ENCODE data around the gene KCNIP3. TPM values are rescaled to one million over a fixed set of nuclear protein-coding genes. Genes with fewer than 3 reads are reported as not detected.
A peak's percentile ranks its signal among the peaks of the same experiment; 100 is the strongest.

Gene KCNIP3
- total and polyA plus RNA-seq, 8 donors, result 3.2 to 12.6 (median 7.7) TPM

- Histone ChIP-seq H3K27me3 (peaks cover 0 to 60% of the 10 kb centered on the region in 2 donors), H3K36me3 (no peaks in the 10 kb centered on the region), H3K4me1 (no peaks in the 10 kb centered on the region), H3K4me3 (no peak overlapping the region), H3K9me3 (peaks cover 0 to 16% of the 10 kb centered on the region in 2 donors), H3K27ac (no peak overlapping the region)
- TF ChIP-seq, protein P1, sequence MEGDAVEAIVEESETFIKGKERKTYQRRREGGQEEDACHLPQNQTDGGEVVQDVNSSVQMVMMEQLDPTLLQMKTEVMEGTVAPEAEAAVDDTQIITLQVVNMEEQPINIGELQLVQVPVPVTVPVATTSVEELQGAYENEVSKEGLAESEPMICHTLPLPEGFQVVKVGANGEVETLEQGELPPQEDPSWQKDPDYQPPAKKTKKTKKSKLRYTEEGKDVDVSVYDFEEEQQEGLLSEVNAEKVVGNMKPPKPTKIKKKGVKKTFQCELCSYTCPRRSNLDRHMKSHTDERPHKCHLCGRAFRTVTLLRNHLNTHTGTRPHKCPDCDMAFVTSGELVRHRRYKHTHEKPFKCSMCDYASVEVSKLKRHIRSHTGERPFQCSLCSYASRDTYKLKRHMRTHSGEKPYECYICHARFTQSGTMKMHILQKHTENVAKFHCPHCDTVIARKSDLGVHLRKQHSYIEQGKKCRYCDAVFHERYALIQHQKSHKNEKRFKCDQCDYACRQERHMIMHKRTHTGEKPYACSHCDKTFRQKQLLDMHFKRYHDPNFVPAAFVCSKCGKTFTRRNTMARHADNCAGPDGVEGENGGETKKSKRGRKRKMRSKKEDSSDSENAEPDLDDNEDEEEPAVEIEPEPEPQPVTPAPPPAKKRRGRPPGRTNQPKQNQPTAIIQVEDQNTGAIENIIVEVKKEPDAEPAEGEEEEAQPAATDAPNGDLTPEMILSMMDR (IDR thresholded peaks at IDR 0.05), result no peak
- ATAC-seq (no peak), DNase-seq (no peak)
- intact Hi-C loops (cut with DNase I), result no loop called here
These were observed 1.1 kb upstream of the KCNIP3 start for GRCh38 chr2:95296011-95296410.

DNA sequence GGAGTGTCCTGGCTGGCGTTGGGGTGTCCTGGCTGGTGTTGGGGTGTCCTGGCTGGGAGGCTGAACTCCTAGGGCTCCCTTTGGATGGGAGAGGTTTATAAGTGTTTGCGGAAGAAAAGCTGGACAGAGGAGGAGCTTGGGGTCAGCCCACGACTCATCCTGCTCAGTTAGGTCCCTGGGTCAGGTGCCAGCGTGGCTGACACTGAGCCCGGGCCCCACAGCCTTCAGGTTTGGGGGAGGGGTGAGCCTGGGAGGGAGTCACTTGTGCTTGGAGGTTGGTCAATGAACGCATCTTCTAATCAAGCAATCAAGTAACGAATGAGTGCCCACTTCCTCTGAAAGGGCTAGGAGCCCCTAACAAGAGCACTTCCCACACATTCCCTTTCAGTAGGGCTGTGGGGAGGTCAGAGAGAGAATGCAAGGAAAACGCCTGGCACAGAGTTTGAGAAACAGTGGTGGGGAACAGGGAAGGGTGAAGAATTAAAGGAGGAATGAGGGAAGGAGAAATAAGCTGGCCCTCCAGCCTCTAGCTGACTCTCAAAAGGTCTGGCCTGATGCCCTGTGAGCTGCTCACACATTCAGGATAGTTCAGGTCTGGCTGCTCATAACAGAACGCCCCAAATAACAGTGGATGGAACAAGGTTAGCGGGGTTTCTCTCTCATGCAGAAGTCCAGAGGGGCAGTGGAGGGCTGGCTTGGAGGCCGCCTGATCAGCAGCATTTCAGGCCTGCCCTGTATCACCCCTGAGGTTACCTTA is 670 bp downstream of the KCNIP3 start:
- DNase-seq (no peak), ATAC-seq (no peak)
- no peak overlapping the region for H3K27ac ChIP-seq
- H3K36me3 ChIP-seq, result no peaks in the 10 kb centered on the region
- TF ChIP-seq, protein P1 (IDR thresholded peaks at IDR 0.05), result no peak
- H3K9me3 ChIP-seq, result no peaks in the 10 kb centered on the region
- intact Hi-C loops (cut with DNase I), result no loop called here
- H3K4me1 ChIP-seq, result no peaks in the 10 kb centered on the region
- H3K4me3 ChIP-seq, result no peak overlapping the region
- peaks cover 0 to 66% of the 10 kb centered on the region in 2 donors for H3K27me3 ChIP-seq

GRCh38 chr2:95298486-95299111 is 1.5 kb downstream of the KCNIP3 start:
- Histone ChIP-seq H3K4me1 (no peaks in the 10 kb centered on the region), H3K36me3 (no peaks in the 10 kb centered on the region), H3K27me3 (peaks cover 0 to 66% of the 10 kb centered on the region in 2 donors), H3K4me3 (no peak overlapping the region), H3K27ac (no peak overlapping the region), H3K9me3 (no peaks in the 10 kb centered on the region)
- TF ChIP-seq, protein P1 (IDR thresholded peaks at IDR 0.05), result no peak
- DNase-seq (no peak), ATAC-seq (no peak)
- intact Hi-C loops (cut with DNase I), result no loop called here

GRCh38 chr2:95299961-95300360 is 2.8 kb downstream of the KCNIP3 start:
- Histone ChIP-seq H3K27me3 (peaks cover 0 to 64% of the 10 kb centered on the region in 2 donors), H3K27ac (no peak overlapping the region), H3K4me3 (no peak overlapping the region), H3K4me1 (no peaks in the 10 kb centered on the region), H3K36me3 (no peaks in the 10 kb centered on the region), H3K9me3 (no peaks in the 10 kb centered on the region)
- ATAC-seq (no peak), DNase-seq (no peak)
- intact Hi-C loops (cut with DNase I), result no loop called here
- TF ChIP-seq, protein P1 (IDR thresholded peaks at IDR 0.05), result no peak

DNA sequence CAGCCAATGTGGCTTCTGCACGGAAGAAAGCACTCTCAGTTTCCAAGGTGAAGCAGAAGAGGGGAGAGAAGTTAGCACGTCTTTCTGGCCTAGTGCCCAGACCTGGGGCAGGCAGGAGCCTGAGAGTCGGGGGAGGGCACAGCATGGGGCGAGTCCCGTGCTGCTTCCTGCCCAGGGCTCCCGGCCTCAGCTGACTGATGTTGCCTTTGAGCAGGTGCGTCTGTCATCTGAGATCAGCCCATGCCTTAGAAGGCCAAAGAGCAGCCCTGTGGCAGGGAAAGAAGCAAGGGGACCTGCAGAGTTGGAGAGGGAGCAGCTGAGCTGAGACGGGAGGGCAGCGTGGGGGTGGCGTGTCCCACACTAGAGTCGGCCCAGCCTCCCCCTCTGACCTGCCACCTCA is 3.3 kb downstream of the KCNIP3 start:
- no peaks in the 10 kb centered on the region for H3K9me3 ChIP-seq
- no peak overlapping the region for H3K27ac ChIP-seq
- peaks cover 0 to 59% of the 10 kb centered on the region in 2 donors for H3K27me3 ChIP-seq
- peak; percentile 23 for ATAC-seq
- H3K4me3 ChIP-seq, result no peak overlapping the region
- intact Hi-C loops (cut with DNase I), result no loop called here
- no peaks in the 10 kb centered on the region for H3K4me1 ChIP-seq
- TF ChIP-seq, protein P1 (IDR thresholded peaks at IDR 0.05), result no peak
- DNase-seq, result peak in 1 of 4 donors; percentile 69
- no peaks in the 10 kb centered on the region for H3K36me3 ChIP-seq

All from left lung (tissue), 10 donors.